Neural progenitor cell (in vitro differentiated cells): ENCODE measurements around the gene DCUN1D4. TPM values are rescaled to one million over a fixed set of nuclear protein-coding genes. Genes with fewer than 3 reads are reported as not detected.
A peak's percentile ranks its signal among the peaks of the same experiment; 100 is the strongest.

Source experiments
- DNase-seq: peaks from one replicate; pipeline ENCODE4 v3.0.0-alpha.2; 2016; ENCODE audit warnings: low spot score
- H2AFZ ChIP-seq: fragments of 200-600 bp; sonication (generic); replicated peaks from 2 replicates; pipeline ENCODE4 v1.6.1; 2016; ENCODE audit warnings: antibody characterized with exemption
- H3F3A ChIP-seq: fragments of 200-600 bp; sonication (generic); 2 replicates; pipeline ENCODE4 v1.6.1; 2016; ENCODE audit warnings: antibody characterized with exemption, low read depth
- H3K27ac ChIP-seq: fragments of 200-600 bp; sonication (generic); 2 replicates; pipeline ENCODE4 v1.5.1; 2016; ENCODE audit warnings: mild to moderate bottlenecking
- H3K27me3 ChIP-seq: fragments of 200-600 bp; sonication (generic); 2 replicates; pipeline ENCODE4 v1.6.1; 2016; ENCODE audit warnings: mild to moderate bottlenecking, moderate library complexity
- H3K36me3 ChIP-seq: fragments of 200-600 bp; sonication (generic); 2 replicates; pipeline ENCODE4 v1.5.1; 2016
- H3K4me1 ChIP-seq: fragments of 200-600 bp; sonication (generic); 2 replicates; pipeline ENCODE4 v1.6.1; 2016; ENCODE audit warnings: mixed run types
- H3K4me2 ChIP-seq: fragments of 200-600 bp; sonication (generic); 2 replicates; pipeline ENCODE4 v1.6.1; 2016
- H3K4me3 ChIP-seq: fragments of 200-600 bp; sonication (generic); 2 replicates; pipeline ENCODE4 v1.5.1; 2016
- H3K79me2 ChIP-seq: fragments of 200-600 bp; sonication (generic); 2 replicates; pipeline ENCODE4 v1.6.1; 2016; ENCODE audit warnings: low read depth
- H3K9ac ChIP-seq: fragments of 200-600 bp; sonication (generic); 2 replicates; pipeline ENCODE4 v1.6.1; 2016
- H3K9me3 ChIP-seq: fragments of 200-600 bp; sonication (generic); 2 replicates; pipeline ENCODE4 v1.5.1; 2016; ENCODE audit warnings: low read depth
- H4K20me1 ChIP-seq: fragments of 200-600 bp; sonication (generic); 2 replicates; pipeline ENCODE4 v1.6.1; 2016; ENCODE audit warnings: low read depth
- H3K27ac Mint-ChIP-seq: 3 replicates; pipeline ENCODE4 v1.8.0; 2021; ENCODE audit warnings: mixed read lengths
- H3K27me3 Mint-ChIP-seq: 2 replicates; pipeline ENCODE4 v1.8.0; 2022; ENCODE audit warnings: low read depth, mild to moderate bottlenecking, inconsistent platforms, moderate library complexity, mixed read lengths; ENCODE audit not compliant: insufficient read depth
- H3K36me3 Mint-ChIP-seq: 3 replicates; pipeline ENCODE4 v1.8.0; 2021; ENCODE audit warnings: mixed read lengths
- H3K4me1 Mint-ChIP-seq: 3 replicates; pipeline ENCODE4 v1.8.0; 2021; ENCODE audit warnings: mixed read lengths
- H3K4me3 Mint-ChIP-seq: 3 replicates; pipeline ENCODE4 v1.8.0; 2021; ENCODE audit warnings: mild to moderate bottlenecking, moderate library complexity, mixed read lengths
- H3K9me3 Mint-ChIP-seq: 3 replicates; pipeline ENCODE4 v1.8.0; 2020; ENCODE audit warnings: mixed read lengths
- CTCF ChIP-seq: fragments of 200-600 bp; sonication (generic); IDR thresholded peaks from 2 replicates; pipeline ENCODE4 v1.5.1; 2017; ENCODE audit warnings: antibody characterized with exemption, mild to moderate bottlenecking
- EZH2 ChIP-seq: fragments of 200-600 bp; sonication (generic); IDR thresholded peaks from 2 replicates; pipeline ENCODE4 v1.6.1; 2017; ENCODE audit warnings: antibody characterized with exemption, mild to moderate bottlenecking, moderate library complexity
- EZH2phosphoT487 ChIP-seq: fragments of 200-600 bp; sonication (generic); IDR thresholded peaks from 2 replicates; pipeline ENCODE4 v1.6.1; 2017; ENCODE audit warnings: antibody characterized with exemption
- total RNA-seq: library from RNA; depleted of rRNA; stranded (reverse); fragments of >200 nt; gene quantifications from 2 replicates; pipeline ENCODE4 v1.2.3, GENCODE V29; 2015; ENCODE audit warnings: low replicate concordance

The DCUN1D4 gene
- total RNA-seq, 1 donor from 2014 or later, result 180 TPM

DNA sequence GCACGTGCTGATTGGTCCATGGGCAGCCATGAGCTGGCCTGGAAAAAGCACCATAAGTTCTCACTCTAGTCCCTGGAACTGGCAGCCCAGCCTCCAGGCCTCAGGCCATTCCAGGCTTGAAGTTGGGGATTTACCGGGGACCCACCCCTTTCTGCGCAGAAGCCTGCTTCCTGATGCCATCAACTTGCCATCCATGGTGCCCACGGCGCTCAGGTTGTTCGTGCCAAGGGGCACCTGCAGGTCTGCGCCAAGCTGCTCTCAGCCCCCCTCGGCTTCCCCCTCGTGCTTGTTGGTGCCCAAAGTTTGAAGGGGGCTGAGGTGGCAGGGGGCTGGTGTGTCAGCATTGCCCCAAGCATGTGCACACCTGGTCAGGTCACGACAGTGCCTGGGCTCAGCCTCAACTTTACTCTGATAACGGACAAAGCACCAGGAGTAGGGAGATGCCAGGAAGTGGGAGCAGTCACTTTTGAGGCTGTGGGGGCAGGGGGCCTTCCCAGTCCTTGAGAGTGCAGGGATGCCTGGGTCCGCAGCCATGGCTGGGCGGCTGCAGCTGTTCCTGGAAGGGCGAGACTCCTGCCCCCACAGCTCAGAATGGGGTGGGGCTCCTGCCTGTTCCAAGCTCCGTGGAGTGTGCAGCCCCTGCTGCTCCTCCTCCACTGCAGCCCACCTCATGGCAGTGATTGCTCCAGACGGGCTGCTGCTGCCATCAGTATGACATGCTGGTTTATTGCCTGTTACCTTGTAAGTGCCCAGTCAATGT lies 24.9 kb downstream of the DCUN1D4 start:
- Mint-ChIP-seq H3K9me3 (no peaks in the 10 kb centered on the region), H3K36me3 (peaks cover 42% of the 10 kb centered on the region), H3K4me3 (no peak overlapping the region), H3K4me1 (no peaks in the 10 kb centered on the region), H3K27ac (no peak overlapping the region), H3K27me3 (no peaks in the 10 kb centered on the region)
- Histone ChIP-seq H4K20me1 (peaks cover 20% of the 10 kb centered on the region), H3K4me1 (peaks cover 15% of the 10 kb centered on the region), H3K27ac (no peak overlapping the region), H3K9me3 (no peaks in the 10 kb centered on the region), H3K79me2 (peaks cover 85% of the 10 kb centered on the region), H2AFZ (no peak overlapping the region), H3K4me2 (no peak overlapping the region), H3K36me3 (peaks cover 21% of the 10 kb centered on the region), H3K4me3 (no peak overlapping the region), H3F3A (peaks cover 3% of the 10 kb centered on the region), H3K27me3 (no peaks in the 10 kb centered on the region), H3K9ac (no peak overlapping the region)
- TF ChIP-seq EZH2phosphoT487 (no peak), CTCF (no peak), EZH2 (no peak)
- no peak for DNase-seq

DNA sequence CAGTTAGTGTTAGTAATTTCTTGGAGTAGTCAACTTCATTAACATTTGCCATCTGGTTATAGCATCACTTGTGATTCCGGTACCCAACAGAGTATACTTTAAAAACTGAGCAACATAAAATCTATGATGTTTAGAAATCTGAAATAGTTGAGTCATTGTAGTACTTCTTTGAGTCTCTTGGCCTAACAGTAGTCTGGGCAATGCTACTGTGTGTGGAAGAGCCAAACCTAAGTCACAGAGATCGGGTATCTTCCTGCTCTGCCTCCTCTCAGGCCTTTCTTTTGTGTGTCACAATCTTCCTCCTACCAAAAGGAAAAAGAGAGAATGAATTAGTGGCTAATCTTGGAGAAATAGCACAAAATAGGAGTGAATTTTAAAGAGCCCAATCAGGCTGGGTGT lies 25.5 kb downstream of the DCUN1D4 start:
- peaks cover 18% of the 10 kb centered on the region for H4K20me1 ChIP-seq
- no peaks in the 10 kb centered on the region for H3K27me3 ChIP-seq
- peaks cover 12% of the 10 kb centered on the region for H3K4me1 ChIP-seq
- Mint-ChIP-seq H3K4me1 (no peaks in the 10 kb centered on the region), H3K36me3 (peaks cover 47% of the 10 kb centered on the region), H3K27me3 (no peaks in the 10 kb centered on the region), H3K9me3 (no peaks in the 10 kb centered on the region), H3K4me3 (no peak overlapping the region), H3K27ac (no peak overlapping the region)
- H3K27ac ChIP-seq, result no peak overlapping the region
- no peak overlapping the region for H3K4me3 ChIP-seq
- DNase-seq, result no peak
- H3F3A ChIP-seq, result peaks cover 4% of the 10 kb centered on the region
- no peak overlapping the region for H3K4me2 ChIP-seq
- no peak for TF ChIP-seq EZH2phosphoT487
- H3K36me3 ChIP-seq, result peaks cover 17% of the 10 kb centered on the region
- H3K9me3 ChIP-seq, result no peaks in the 10 kb centered on the region
- peaks cover 80% of the 10 kb centered on the region for H3K79me2 ChIP-seq
- H3K9ac ChIP-seq, result no peak overlapping the region
- no peak overlapping the region for H2AFZ ChIP-seq

DNA sequence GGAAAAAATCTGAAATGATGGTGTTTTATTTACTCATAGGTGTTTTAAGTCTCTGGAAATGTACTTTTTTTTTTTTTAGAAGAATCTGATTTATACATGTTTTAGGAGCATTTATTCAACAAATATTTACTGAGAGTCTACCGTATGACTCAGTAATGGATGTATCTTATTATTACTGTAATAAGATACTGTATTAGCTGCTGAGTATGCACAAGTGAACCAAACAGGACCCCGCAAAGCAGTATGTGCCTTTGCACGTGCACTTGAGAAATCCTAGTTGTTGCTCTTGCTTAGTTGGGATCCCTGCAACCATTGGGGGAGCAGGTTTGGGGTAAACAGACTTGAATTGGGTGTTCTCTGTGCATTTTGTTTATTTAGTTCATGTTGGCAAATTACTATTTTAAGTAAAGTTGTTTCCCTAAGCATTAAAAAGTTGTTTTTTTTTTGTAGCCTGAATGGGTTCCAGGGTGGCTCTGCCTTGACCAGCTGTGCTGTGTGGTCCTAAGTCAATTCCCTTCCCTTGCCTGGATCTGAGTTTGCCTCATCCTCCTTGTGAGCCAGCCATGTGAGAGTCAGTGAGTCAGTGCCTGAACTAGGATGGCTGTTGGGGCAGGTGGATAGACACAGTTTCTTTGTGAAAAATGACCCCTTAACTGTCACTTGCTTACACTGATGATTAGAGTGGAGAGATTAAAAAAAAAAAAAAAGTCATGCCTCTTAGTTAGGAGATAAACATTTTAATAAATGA lies 27.7 kb downstream of the DCUN1D4 start:
- H3K27me3 Mint-ChIP-seq, result no peaks in the 10 kb centered on the region
- peaks cover 7% of the 10 kb centered on the region for H3F3A ChIP-seq
- H3K36me3 Mint-ChIP-seq, result peaks cover 55% of the 10 kb centered on the region
- no peaks in the 10 kb centered on the region for H3K4me1 Mint-ChIP-seq
- no peaks in the 10 kb centered on the region for H4K20me1 ChIP-seq
- peaks cover 26% of the 10 kb centered on the region for H3K36me3 ChIP-seq
- H3K4me1 ChIP-seq, result no peaks in the 10 kb centered on the region
- TF ChIP-seq EZH2 (no peak), EZH2phosphoT487 (no peak), CTCF (no peak)
- H3K9ac ChIP-seq, result no peak overlapping the region
- H3K27me3 ChIP-seq, result no peaks in the 10 kb centered on the region
- no peak overlapping the region for H2AFZ ChIP-seq
- H3K27ac ChIP-seq, result peak overlapping the region; percentile 47
- no peak overlapping the region for H3K4me3 ChIP-seq
- no peak overlapping the region for H3K27ac Mint-ChIP-seq
- no peaks in the 10 kb centered on the region for H3K9me3 Mint-ChIP-seq
- H3K9me3 ChIP-seq, result no peaks in the 10 kb centered on the region
- H3K4me2 ChIP-seq, result no peak overlapping the region
- H3K79me2 ChIP-seq, result peaks cover 64% of the 10 kb centered on the region
- H3K4me3 Mint-ChIP-seq, result no peak overlapping the region
- no peak for DNase-seq
